HEK293 (cell line): Measurements from ENCODE around the gene NDUFS7.

Experiments
- GFI1B ChIP-seq: fragments of 450-650 bp; formaldehyde crosslinking; IDR thresholded peaks from 2 replicates; pipeline ENCODE4 v1.5.1; 2016; ENCODE audit warnings: missing biosample characterization, missing genetic modification characterization
- HIC1 ChIP-seq: fragments of 450-650 bp; formaldehyde crosslinking; IDR thresholded peaks from 2 replicates; pipeline ENCODE4 v1.5.1; 2016; ENCODE audit warnings: missing biosample characterization, missing genetic modification characterization
- KLF9 ChIP-seq: fragments of 450-650 bp; formaldehyde crosslinking; IDR thresholded peaks from 2 replicates; pipeline ENCODE4 v1.5.1; 2016; ENCODE audit warnings: missing biosample characterization, missing genetic modification characterization, low read depth
- TCF7L2 ChIP-seq: IDR thresholded peaks from 2 replicates; pipeline ENCODE4 v1.6.1; 2011; ENCODE audit warnings: low read depth, mild to moderate bottlenecking, inconsistent platforms, low read length, moderate library complexity, borderline replicate concordance
- TSHZ1 ChIP-seq: fragments of 450-650 bp; formaldehyde crosslinking; IDR thresholded peaks from 2 replicates; pipeline ENCODE4 v1.5.1; 2016; ENCODE audit warnings: missing biosample characterization, missing genetic modification characterization, borderline replicate concordance
- ZBTB10 ChIP-seq: fragments of 450-650 bp; formaldehyde crosslinking; IDR thresholded peaks from 2 replicates; pipeline ENCODE4 v1.5.1; 2016; ENCODE audit warnings: missing biosample characterization, missing genetic modification characterization
- ZNF148 ChIP-seq: fragments of 450-650 bp; formaldehyde crosslinking; IDR thresholded peaks from 2 replicates; pipeline ENCODE4 v1.5.0; 2017; ENCODE audit warnings: missing biosample characterization, missing genetic modification characterization, borderline replicate concordance
- ZNF202 ChIP-seq: fragments of 450-650 bp; formaldehyde crosslinking; IDR thresholded peaks from 2 replicates; pipeline ENCODE4 v1.5.1; 2016; ENCODE audit warnings: missing biosample characterization, missing genetic modification characterization, borderline replicate concordance
- ZNF221 ChIP-seq: fragments of 450-650 bp; formaldehyde crosslinking; IDR thresholded peaks from 2 replicates; pipeline ENCODE4 v1.5.1; 2017; ENCODE audit warnings: missing biosample characterization, missing genetic modification characterization, borderline replicate concordance
- ZNF223 ChIP-seq: fragments of 450-650 bp; formaldehyde crosslinking; IDR thresholded peaks from 2 replicates; pipeline ENCODE4 v1.5.1; 2016; ENCODE audit warnings: missing biosample characterization, missing genetic modification characterization
- ZNF324 ChIP-seq: fragments of 450-650 bp; formaldehyde crosslinking; IDR thresholded peaks from 2 replicates; pipeline ENCODE4 v1.5.1; 2016; ENCODE audit warnings: missing biosample characterization, missing genetic modification characterization
- ZNF433 ChIP-seq: fragments of 450-650 bp; formaldehyde crosslinking; IDR thresholded peaks from 2 replicates; pipeline ENCODE4 v1.5.1; 2016; ENCODE audit warnings: missing biosample characterization, missing genetic modification characterization, low read depth
- ZNF585B ChIP-seq: fragments of 450-650 bp; formaldehyde crosslinking; IDR thresholded peaks from 2 replicates; pipeline ENCODE4 v1.5.1; 2016; ENCODE audit warnings: missing biosample characterization, missing genetic modification characterization
- ZNF785 ChIP-seq: fragments of 450-650 bp; formaldehyde crosslinking; IDR thresholded peaks from 2 replicates; pipeline ENCODE4 v1.5.1; 2016; ENCODE audit warnings: missing biosample characterization, missing genetic modification characterization
- ZNF792 ChIP-seq: fragments of 450-650 bp; formaldehyde crosslinking; IDR thresholded peaks from 2 replicates; pipeline ENCODE4 v1.5.1; 2016; ENCODE audit warnings: missing biosample characterization, missing genetic modification characterization
- ZXDB ChIP-seq: fragments of 450-650 bp; formaldehyde crosslinking; IDR thresholded peaks from 2 replicates; pipeline ENCODE4 v1.5.1; 2016; ENCODE audit warnings: missing biosample characterization, missing genetic modification characterization
- TF ChIP-seq, protein P1 (sequence below): fragments of 450-650 bp; formaldehyde crosslinking; IDR thresholded peaks from 2 replicates; pipeline ENCODE4 v1.5.1; 2017; ENCODE audit warnings: missing biosample characterization, missing genetic modification characterization
- TF ChIP-seq, protein P2 (sequence below): fragments of 450-650 bp; formaldehyde crosslinking; IDR thresholded peaks from 2 replicates; pipeline ENCODE4 v1.5.1; 2016; ENCODE audit warnings: missing biosample characterization, missing genetic modification characterization, low read depth
- TF ChIP-seq, protein P3 (sequence below): fragments of 450-650 bp; formaldehyde crosslinking; IDR thresholded peaks from 2 replicates; pipeline ENCODE4 v1.5.1; 2016; ENCODE audit warnings: missing biosample characterization, missing genetic modification characterization

Gene NDUFS7

GRCh38 chr19:1354970-1355567, 28.6 kb upstream of the NDUFS7 start (continued):
- no peak for TF ChIP-seq HIC1 (tag by site-specific recombination)
- TF ChIP-seq GFI1B (tag by site-specific recombination): no peak
- TF ChIP-seq TCF7L2: no peak
- no peak for TF ChIP-seq KLF9
- TF ChIP-seq, protein P1, sequence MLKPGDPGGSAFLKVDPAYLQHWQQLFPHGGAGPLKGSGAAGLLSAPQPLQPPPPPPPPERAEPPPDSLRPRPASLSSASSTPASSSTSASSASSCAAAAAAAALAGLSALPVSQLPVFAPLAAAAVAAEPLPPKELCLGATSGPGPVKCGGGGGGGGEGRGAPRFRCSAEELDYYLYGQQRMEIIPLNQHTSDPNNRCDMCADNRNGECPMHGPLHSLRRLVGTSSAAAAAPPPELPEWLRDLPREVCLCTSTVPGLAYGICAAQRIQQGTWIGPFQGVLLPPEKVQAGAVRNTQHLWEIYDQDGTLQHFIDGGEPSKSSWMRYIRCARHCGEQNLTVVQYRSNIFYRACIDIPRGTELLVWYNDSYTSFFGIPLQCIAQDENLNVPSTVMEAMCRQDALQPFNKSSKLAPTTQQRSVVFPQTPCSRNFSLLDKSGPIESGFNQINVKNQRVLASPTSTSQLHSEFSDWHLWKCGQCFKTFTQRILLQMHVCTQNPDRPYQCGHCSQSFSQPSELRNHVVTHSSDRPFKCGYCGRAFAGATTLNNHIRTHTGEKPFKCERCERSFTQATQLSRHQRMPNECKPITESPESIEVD: no peak
- TF ChIP-seq ZNF324: no peak
- TF ChIP-seq ZBTB10 (tag by site-specific recombination): peak; percentile 87
- TF ChIP-seq ZNF433 (tag by site-specific recombination): no peak
- no peak for TF ChIP-seq ZXDB
- TF ChIP-seq, protein P2, sequence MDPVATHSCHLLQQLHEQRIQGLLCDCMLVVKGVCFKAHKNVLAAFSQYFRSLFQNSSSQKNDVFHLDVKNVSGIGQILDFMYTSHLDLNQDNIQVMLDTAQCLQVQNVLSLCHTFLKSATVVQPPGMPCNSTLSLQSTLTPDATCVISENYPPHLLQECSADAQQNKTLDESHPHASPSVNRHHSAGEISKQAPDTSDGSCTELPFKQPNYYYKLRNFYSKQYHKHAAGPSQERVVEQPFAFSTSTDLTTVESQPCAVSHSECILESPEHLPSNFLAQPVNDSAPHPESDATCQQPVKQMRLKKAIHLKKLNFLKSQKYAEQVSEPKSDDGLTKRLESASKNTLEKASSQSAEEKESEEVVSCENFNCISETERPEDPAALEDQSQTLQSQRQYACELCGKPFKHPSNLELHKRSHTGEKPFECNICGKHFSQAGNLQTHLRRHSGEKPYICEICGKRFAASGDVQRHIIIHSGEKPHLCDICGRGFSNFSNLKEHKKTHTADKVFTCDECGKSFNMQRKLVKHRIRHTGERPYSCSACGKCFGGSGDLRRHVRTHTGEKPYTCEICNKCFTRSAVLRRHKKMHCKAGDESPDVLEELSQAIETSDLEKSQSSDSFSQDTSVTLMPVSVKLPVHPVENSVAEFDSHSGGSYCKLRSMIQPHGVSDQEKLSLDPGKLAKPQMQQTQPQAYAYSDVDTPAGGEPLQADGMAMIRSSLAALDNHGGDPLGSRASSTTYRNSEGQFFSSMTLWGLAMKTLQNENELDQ (tag by site-specific recombination): no peak
- TF ChIP-seq ZNF202 (tag by site-specific recombination): no peak
- TF ChIP-seq, protein P3, sequence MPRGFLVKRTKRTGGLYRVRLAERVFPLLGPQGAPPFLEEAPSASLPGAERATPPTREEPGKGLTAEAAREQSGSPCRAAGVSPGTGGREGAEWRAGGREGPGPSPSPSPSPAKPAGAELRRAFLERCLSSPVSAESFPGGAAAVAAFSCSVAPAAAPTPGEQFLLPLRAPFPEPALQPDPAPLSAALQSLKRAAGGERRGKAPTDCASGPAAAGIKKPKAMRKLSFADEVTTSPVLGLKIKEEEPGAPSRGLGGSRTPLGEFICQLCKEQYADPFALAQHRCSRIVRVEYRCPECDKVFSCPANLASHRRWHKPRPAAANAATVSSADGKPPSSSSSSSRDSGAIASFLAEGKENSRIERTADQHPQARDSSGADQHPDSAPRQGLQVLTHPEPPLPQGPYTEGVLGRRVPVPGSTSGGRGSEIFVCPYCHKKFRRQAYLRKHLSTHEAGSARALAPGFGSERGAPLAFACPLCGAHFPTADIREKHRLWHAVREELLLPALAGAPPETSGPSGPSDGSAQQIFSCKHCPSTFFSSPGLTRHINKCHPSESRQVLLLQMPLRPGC (tag by site-specific recombination): no peak
- TF ChIP-seq ZNF223 (tag by site-specific recombination): peak; percentile 100
- no peak for TF ChIP-seq ZNF785 (tag by site-specific recombination)
- no peak for TF ChIP-seq ZNF792 (tag by site-specific recombination)
- no peak for TF ChIP-seq ZNF148 (tag by site-specific recombination)
- no peak for TF ChIP-seq ZNF585B (tag by site-specific recombination)
- TF ChIP-seq ZNF221 (tag by site-specific recombination): no peak
- no peak for TF ChIP-seq TSHZ1
